Muscle layer of colon (tissue), 2 donors: Measurements from ENCODE around the gene CD55.

Source experiments
- H3K27ac ChIP-seq: one replicate; pipeline ENCODE4 v1.7.0; 2013; ENCODE audit warnings: low read depth, mild to moderate bottlenecking, low read length, moderate library complexity
- H3K27me3 ChIP-seq, 2 donors: one replicate each; pipeline ENCODE4 v1.7.0; 2013; ENCODE audit warnings: low read length in 2 of 2, mild to moderate bottlenecking in 2 of 2; ENCODE audit not compliant: insufficient read depth in 2 of 2, control insufficient read depth in 1 of 2
- H3K36me3 ChIP-seq: one replicate; pipeline ENCODE4 v1.7.0; 2013; ENCODE audit warnings: mild to moderate bottlenecking, low read length; ENCODE audit not compliant: insufficient read depth
- H3K4me1 ChIP-seq: one replicate; pipeline ENCODE4 v1.7.0; 2013; ENCODE audit warnings: mild to moderate bottlenecking, low read length; ENCODE audit not compliant: insufficient read depth
- H3K4me3 ChIP-seq, 2 donors: one replicate each; pipeline ENCODE4 v1.7.0; 2013; ENCODE audit warnings: low read length in 2 of 2, low read depth in 1 of 2, mild to moderate bottlenecking in 1 of 2, moderate library complexity in 1 of 2
- H3K9ac ChIP-seq: one replicate; pipeline ENCODE4 v1.7.0; 2013; ENCODE audit warnings: low read length
- H3K9me3 ChIP-seq: one replicate; pipeline ENCODE4 v1.7.0; 2013; ENCODE audit warnings: mild to moderate bottlenecking, low read length
- donor health status: abdominal sarcoma.
- donor health status: Adenocarcinoma of cecum.

Gene CD55

DNA sequence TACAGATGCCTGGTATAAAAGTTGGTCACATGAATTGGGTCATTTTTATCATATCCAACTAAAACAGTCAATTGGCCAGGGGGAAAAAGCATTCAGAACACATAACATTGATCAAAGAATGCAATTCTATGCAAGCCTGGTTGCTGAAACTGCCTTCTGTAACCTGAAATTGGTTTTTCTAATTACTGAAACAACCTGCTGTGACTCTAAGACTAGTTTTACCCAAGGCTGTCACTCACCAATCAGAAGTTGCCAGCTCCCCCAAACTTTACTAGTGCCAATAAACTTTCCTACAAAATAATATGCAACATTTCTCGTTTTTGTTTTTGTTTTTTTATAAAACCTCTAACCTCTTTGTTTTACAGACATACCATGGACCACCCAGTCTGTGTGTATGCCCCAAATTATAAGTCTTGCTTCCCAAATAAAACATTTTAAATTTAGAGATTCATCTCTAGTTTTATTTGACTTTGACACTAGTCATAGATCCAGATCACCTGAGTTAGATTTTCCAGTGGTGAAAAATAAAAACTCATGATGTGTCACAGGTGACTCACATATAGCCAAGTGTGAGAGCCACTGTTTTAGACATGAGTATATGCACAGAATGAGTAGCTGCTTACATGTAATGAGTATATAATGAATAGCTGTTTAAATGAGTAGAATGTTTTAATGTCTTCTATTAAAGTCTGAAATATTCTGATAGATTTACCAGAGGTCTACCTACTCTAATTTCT, 68.4 kb downstream of the CD55 start:
- Histone ChIP-seq H3K9ac (no peak overlapping the region), H3K36me3 (no peaks in the 10 kb centered on the region), H3K4me1 (no peaks in the 10 kb centered on the region), H3K27ac (no peak overlapping the region), H3K27me3 (no peaks in the 10 kb centered on the region), H3K4me3 (no peak overlapping the region), H3K9me3 (no peaks in the 10 kb centered on the region)

DNA sequence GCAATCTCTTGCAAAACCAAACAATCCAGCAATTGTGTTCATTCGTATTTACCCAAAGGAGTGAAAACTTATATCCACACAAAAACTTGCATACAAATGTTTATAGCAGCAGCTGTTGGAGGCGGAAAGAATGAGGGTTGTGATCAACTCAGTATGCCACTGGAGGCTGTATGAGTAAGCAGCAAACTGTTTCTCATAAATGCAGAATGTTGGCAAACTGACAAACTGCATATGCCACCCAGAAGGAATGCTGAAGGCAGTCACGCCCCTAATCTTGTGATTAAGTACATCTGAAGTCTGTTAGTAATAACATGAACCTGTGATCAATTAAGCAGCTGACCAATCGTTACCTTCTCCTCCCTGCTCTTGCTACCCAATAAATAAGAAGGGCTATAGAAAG, 72.1 kb downstream of the CD55 start:
- H3K36me3 ChIP-seq: no peaks in the 10 kb centered on the region
- H3K9me3 ChIP-seq: no peaks in the 10 kb centered on the region
- H3K27ac ChIP-seq: no peak overlapping the region
- no peak overlapping the region for H3K9ac ChIP-seq
- H3K4me1 ChIP-seq: no peaks in the 10 kb centered on the region
- H3K4me3 ChIP-seq: no peak overlapping the region
- no peaks in the 10 kb centered on the region for H3K27me3 ChIP-seq

DNA sequence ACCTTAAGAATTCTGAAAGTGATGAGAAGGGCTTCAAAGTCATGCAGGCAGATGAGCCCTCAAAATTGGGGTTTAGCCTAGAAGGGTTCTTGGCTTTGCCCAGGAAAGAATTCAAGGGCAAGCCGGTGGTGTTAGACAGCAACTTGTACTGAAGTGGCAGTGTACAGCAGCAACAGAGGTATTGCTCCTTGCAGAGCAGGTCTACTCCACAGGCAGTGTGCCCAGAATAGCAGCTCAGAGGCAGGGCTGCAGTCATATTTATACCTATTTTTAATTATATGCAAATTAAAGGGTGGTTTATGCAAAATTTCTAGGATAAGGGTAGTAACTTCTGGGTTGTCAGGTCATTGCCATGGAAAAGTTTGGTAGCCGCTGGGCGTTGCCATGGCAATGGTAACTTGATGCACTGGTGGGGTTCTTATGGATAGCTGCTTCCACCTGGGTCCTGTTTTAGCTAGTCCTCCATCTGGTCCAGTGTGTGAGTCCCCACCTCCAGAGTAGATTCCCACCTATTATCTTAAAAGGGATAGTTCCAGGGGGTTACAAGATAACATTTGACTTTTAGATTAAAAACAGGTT, 74.8 kb downstream of the CD55 start:
- Histone ChIP-seq H3K27ac (no peak overlapping the region), H3K4me1 (no peaks in the 10 kb centered on the region), H3K36me3 (no peaks in the 10 kb centered on the region), H3K4me3 (no peak overlapping the region), H3K27me3 (no peaks in the 10 kb centered on the region), H3K9me3 (no peaks in the 10 kb centered on the region), H3K9ac (no peak overlapping the region)

DNA sequence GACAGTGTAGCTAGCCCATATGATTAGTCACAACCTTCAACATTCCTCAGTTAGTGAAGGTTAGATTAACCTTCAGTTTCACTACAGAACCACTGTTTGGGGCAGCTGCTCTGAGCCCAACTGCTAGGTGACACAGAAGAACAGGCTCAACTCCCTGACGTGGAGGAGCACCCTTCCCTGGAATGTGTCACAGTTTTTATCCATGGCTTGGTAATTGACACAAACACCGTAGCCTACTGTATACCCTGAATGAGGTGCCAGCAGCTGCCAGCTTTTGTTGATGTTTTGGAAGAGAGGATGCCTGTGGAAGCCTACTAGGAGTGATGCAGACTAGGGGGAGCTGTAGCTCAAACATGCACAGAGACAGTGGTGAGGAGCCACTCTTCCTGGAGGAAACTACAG, 76.0 kb downstream of the CD55 start:
- Histone ChIP-seq H3K27ac (no peak overlapping the region), H3K4me1 (no peaks in the 10 kb centered on the region), H3K9ac (no peak overlapping the region), H3K36me3 (no peaks in the 10 kb centered on the region), H3K9me3 (no peaks in the 10 kb centered on the region), H3K4me3 (no peak overlapping the region), H3K27me3 (no peaks in the 10 kb centered on the region)

DNA sequence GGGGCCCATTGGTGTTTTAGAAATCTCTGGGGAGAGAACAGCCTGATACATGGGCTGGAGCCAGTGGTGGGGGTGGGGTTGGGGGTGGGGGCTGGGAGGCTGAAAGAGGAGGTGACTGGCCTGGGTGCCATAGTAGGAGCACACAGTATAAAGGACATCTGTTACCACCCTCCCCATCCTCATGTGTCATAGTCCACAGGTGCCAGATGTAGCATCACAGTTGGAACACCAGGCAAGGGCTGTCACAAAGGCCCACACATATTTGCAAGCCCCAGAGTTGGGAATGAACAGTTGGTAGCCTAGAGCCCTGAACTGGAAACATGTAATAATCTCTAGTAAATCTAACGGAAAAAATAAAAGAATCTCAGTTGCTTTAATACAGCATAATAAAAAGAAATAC, 77.5 kb downstream of the CD55 start:
- Histone ChIP-seq H3K27me3 (no peaks in the 10 kb centered on the region), H3K4me1 (no peaks in the 10 kb centered on the region), H3K4me3 (no peak overlapping the region), H3K9ac (no peak overlapping the region), H3K9me3 (no peaks in the 10 kb centered on the region), H3K27ac (no peak overlapping the region), H3K36me3 (no peaks in the 10 kb centered on the region)

DNA sequence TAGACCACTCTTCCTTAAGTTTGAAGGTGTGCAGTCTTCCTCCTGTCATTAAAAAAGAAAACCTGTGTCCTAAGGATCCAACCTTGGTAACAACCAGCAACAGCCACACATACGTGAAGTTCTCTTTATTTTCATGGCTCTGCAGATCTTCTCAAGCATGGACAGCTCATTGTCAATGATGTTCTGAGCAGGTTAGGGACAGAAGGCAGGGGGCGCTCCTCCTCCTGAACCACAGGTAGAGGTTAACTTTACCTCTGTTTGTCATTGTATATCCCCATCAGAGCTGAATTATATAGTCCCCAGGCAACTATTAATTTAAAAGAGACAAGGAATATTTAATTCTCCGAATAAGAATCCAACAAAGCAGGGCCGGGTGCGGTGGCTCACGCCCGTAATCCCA, 80.1 kb downstream of the CD55 start:
- H3K4me1 ChIP-seq: no peaks in the 10 kb centered on the region
- no peaks in the 10 kb centered on the region for H3K9me3 ChIP-seq
- no peak overlapping the region for H3K4me3 ChIP-seq
- no peaks in the 10 kb centered on the region for H3K27me3 ChIP-seq
- no peak overlapping the region for H3K27ac ChIP-seq
- no peaks in the 10 kb centered on the region for H3K36me3 ChIP-seq
- H3K9ac ChIP-seq: no peak overlapping the region

DNA sequence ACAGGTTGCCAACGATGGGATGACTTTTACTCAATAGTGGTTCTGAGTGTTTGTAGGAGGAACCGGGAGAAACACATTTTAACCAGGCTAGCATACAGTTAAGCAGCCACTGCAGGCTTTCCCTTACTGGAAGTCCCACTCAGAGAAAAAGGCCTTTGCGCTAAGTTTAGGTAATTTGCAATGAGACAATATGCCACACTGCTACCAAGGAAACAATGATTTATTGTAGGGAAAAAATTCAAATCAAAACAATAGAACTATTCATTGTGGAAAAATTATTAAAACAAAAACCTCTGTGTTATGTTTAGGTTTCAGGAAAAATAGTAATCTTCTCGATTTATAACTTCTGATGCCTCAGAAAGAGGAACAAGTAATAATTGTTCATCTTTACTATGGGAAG, 81.3 kb downstream of the CD55 start:
- no peaks in the 10 kb centered on the region for H3K4me1 ChIP-seq
- H3K36me3 ChIP-seq: no peaks in the 10 kb centered on the region
- no peaks in the 10 kb centered on the region for H3K9me3 ChIP-seq
- no peaks in the 10 kb centered on the region for H3K27me3 ChIP-seq
- H3K4me3 ChIP-seq: no peak overlapping the region
- H3K27ac ChIP-seq: no peak overlapping the region
- no peak overlapping the region for H3K9ac ChIP-seq

DNA sequence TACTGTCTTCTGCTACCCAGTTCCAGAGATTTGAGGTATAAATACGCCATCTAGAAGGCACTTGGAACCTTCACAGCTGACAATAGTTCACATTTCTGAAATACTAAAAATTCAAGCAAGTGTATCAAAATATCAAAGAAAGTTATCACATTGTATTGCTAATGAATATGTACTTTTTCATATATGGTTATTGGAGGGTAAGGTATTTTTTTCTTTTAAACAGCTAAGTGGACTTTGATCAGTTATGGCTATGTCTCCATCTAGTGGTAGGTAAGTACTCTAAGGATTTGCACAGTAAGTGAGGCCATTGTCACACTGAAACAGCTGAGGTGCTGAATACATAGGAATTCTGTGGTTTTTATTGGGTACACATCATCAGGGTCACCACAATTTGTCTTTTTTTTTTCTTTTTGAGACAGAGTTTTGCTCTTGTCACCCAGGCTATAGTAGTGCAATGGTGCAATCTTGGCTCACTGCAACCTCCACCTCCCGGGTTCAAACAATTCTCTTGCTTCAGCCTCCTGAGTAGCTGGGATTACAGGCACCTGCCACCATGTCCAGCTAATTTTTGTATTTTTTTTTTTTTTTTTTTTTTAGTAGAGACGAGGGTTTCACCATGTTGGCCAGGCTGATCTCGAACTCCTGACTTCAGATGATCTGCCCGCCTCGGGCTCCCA, 83.5 kb downstream of the CD55 start:
- Histone ChIP-seq H3K36me3 (no peaks in the 10 kb centered on the region), H3K9me3 (no peaks in the 10 kb centered on the region), H3K9ac (no peak overlapping the region), H3K4me1 (no peaks in the 10 kb centered on the region), H3K27ac (no peak overlapping the region), H3K27me3 (no peaks in the 10 kb centered on the region), H3K4me3 (no peak overlapping the region)

DNA sequence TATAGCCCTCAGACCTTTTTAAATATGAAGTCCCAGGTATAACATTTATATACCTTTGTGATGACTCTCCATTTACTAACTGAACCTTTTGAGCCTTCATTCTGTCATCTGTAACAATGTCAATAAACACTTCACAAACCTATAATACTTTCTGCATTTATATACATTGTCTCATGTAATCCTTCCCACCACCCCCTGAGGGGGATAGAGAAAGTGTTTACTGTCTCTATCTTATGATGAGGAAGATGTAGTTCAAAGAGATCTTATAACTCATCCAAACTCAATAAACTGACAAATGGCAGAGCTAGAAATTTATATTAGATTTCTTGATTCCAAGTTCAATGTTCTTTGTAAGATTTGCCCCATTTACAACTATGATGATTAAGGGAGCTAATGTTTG, 84.3 kb downstream of the CD55 start:
- Histone ChIP-seq H3K4me1 (no peaks in the 10 kb centered on the region), H3K27ac (no peak overlapping the region), H3K27me3 (no peaks in the 10 kb centered on the region), H3K9ac (no peak overlapping the region), H3K9me3 (no peaks in the 10 kb centered on the region), H3K36me3 (no peaks in the 10 kb centered on the region), H3K4me3 (no peak overlapping the region)

DNA sequence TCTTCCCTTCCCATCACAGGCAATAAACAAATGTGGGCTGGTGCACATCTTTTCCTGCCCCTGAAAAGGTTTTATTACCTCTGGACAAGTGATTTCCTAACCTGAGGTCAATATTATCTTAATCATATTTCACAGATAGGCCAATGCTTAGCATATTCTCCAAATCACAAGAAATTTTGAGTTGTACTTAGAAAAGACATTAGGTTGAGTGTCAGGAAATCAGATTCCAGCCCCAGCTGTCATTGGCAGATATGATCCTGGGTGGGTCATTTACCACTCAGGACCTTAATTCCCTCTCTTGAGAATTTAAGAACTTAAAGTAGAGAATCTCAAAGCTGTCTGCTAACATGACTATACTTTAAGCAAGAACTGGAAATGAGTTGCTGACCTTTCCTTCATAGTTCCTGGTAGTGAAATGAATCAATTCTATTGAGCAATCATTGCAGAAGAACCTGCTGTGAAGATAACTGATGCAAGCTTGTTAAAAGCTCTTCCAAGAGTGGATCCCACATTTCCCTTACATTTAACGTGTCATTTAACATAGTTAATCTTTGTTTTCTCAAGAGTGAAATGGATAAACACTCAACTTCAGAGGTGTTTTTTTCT, 86.3 kb downstream of the CD55 start:
- Histone ChIP-seq H3K36me3 (no peaks in the 10 kb centered on the region), H3K4me1 (no peaks in the 10 kb centered on the region), H3K9me3 (no peaks in the 10 kb centered on the region), H3K9ac (no peak overlapping the region), H3K4me3 (no peak overlapping the region), H3K27me3 (no peaks in the 10 kb centered on the region), H3K27ac (no peak overlapping the region)
